ENCODE results near the gene STOX2.

DNA sequence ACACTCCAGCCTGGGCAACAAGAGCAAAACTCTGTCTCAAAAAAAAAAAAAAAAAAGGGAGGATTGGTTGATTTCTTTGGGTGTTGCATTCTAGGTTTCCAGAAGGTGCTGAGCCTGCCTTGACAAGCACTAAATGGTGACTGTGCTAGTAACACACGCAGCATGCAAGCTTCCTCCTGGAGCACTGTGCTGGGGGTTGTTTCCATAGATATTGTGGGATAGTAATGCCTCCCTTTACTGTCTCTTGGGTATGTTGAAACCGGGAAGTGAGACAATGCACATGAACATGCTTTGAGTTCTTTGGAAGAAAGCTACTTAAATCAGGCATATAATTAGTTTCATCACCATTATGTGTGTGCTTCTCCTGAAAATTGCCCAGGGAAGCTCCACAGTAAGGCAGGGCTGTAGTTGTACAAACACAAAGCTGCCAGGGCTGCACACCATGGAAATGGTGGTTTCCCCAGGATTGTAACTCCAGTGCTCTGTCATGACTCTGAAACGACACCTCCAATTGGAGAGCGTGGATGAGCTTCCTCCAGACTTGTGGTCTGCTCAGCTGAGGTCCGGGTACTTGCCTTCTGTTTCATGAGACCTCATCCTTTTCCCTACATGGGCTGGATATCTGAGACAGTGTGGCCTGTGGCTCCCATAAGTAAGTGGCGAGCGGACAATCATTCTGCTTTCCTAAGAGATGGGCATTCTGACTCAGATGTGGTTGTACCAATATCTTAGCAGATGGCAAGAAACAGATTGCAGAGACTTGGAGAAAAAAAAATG is 31.5 kb upstream of the STOX2 start:
- TF ChIP-seq CEBPB (IDR thresholded peaks at IDR 0.05; ENCODE audit: borderline replicate concordance, low read depth, low read length) = no peak
- no peak for TF ChIP-seq BHLHE40 (IDR thresholded peaks at IDR 0.05; ENCODE audit: low read length)
- no peak for TF ChIP-seq ZNF121 (CRISPR knock-in tag; IDR thresholded peaks at IDR 0.05)
